H1 (cell line): ENCODE results near the gene MOV10L1. TPM values are rescaled to one million over a fixed set of nuclear protein-coding genes. Genes with fewer than 3 reads are reported as not detected.
"Not testable (repeated sequence)": the region's sequence is repeated elsewhere in the genome, so short reads cannot be mapped to it uniquely, and the experiment has no call there.

Source experiments
- CTCF ChIA-PET: fragments of 300-600 bp; sonication (Branson Sonifier 250); formaldehyde crosslinking; loops from one replicate; lab custom pipeline; 2021; ENCODE audit not compliant: partially characterized antibody; lab: Charles Lee
- POLR2A ChIA-PET: fragments of 300-600 bp; sonication (Branson Sonifier 250); formaldehyde crosslinking; loops from one replicate; lab custom pipeline; 2021; ENCODE audit warnings: inconsistent platforms; ENCODE audit not compliant: partially characterized antibody; lab: Charles Lee
- DNase-seq, 2 experiments: peaks; one replicate each; pipeline versions ENCODE4 v3.0.0 to v3.0.0-alpha.2; 2010 to 2022; ENCODE audit warnings: low spot score in 2 of 2, low read depth in 1 of 2, mixed read lengths in 1 of 2
- FAIRE-seq: peaks from 2 replicates; lab custom pipeline; 2011; peaks lifted over from hg19 to GRCh38; lab: Jason Lieb, UNC
- H2AFZ ChIP-seq: 2 replicates; pipeline ENCODE4 v1.8.1; 2012; ENCODE audit warnings: low read length, inconsistent platforms
- H2AK5ac ChIP-seq: 2 replicates; pipeline ENCODE4 v1.6.1; 2013; ENCODE audit warnings: low read depth, low read length
- H2BK120ac ChIP-seq: replicated peaks from 2 replicates; pipeline ENCODE3; 2013; ENCODE audit warnings: low read depth, low read length, inconsistent platforms
- H2BK12ac ChIP-seq: 2 replicates; pipeline ENCODE4 v1.6.1; 2013; ENCODE audit warnings: low read depth, low read length
- H2BK15ac ChIP-seq: 2 replicates; pipeline ENCODE4 v1.6.1; 2013; ENCODE audit warnings: low read length
- H2BK20ac ChIP-seq: 2 replicates; pipeline ENCODE4 v1.6.1; 2013; ENCODE audit warnings: low read length
- H2BK5ac ChIP-seq: 2 replicates; pipeline ENCODE4 v1.6.1; 2013; ENCODE audit warnings: low read depth, low read length
- H3K14ac ChIP-seq: 2 replicates; pipeline ENCODE4 v1.6.1; 2013; ENCODE audit warnings: inconsistent platforms; ENCODE audit not compliant: insufficient read length
- H3K18ac ChIP-seq: 2 replicates; pipeline ENCODE4 v1.6.1; 2013; ENCODE audit warnings: low read length; ENCODE audit errors: extremely low read depth
- H3K23ac ChIP-seq: 2 replicates; pipeline ENCODE4 v1.6.1; 2013; ENCODE audit warnings: inconsistent platforms; ENCODE audit not compliant: insufficient read length
- H3K23me2 ChIP-seq: 2 replicates; pipeline ENCODE4 v1.6.1; 2013; ENCODE audit warnings: low read depth, low read length
- H3K27ac ChIP-seq: 2 replicates; pipeline ENCODE4 v1.6.1; 2011; ENCODE audit warnings: low read depth, low read length, inconsistent platforms
- H3K27me3 ChIP-seq, 4 experiments: replicated peaks in 1 of 4; 1 replicate in 1 of 4; 2 replicates in 3 of 4; pipeline versions ENCODE4 v1.6.1 to v1.8.1; 2011 to 2013; ENCODE audit warnings: low read length in 3 of 4, mild to moderate bottlenecking in 3 of 4, inconsistent platforms in 2 of 4, mixed read lengths in 2 of 4, moderate library complexity in 1 of 4; ENCODE audit not compliant: control insufficient read depth in 3 of 4, insufficient read depth in 3 of 4; ENCODE audit errors: extremely low read depth in 1 of 4
- H3K36me3 ChIP-seq, 4 experiments: 2 replicates each; pipeline versions ENCODE4 v1.6.1 to v1.8.1; 2011 to 2013; ENCODE audit warnings: mild to moderate bottlenecking in 4 of 4, low read length in 3 of 4, moderate library complexity in 2 of 4, control low read depth in 1 of 4, inconsistent platforms in 1 of 4; ENCODE audit not compliant: insufficient read depth in 4 of 4, control insufficient read depth in 2 of 4
- H3K4ac ChIP-seq: replicated peaks from 2 replicates; pipeline ENCODE3; 2013; ENCODE audit warnings: low read length, low read depth, mixed read lengths, inconsistent platforms; ENCODE audit not compliant: insufficient read length
- H3K4me1 ChIP-seq, 4 experiments: replicated peaks in 1 of 4; 1 replicate in 1 of 4; 2 replicates in 3 of 4; pipeline versions ENCODE4 v1.6.1 to v1.8.1; 2011 to 2013; ENCODE audit warnings: low read length in 3 of 4, inconsistent platforms in 2 of 4, mixed read lengths in 1 of 4; ENCODE audit not compliant: insufficient read depth in 4 of 4, control insufficient read depth in 3 of 4
- H3K4me2 ChIP-seq, 2 experiments: 2 replicates each; pipeline versions ENCODE4 v1.6.1 to v1.8.1; 2011 to 2013; ENCODE audit warnings: low read depth in 2 of 2, low read length in 2 of 2, control low read depth in 1 of 2, inconsistent platforms in 1 of 2, mild to moderate bottlenecking in 1 of 2; ENCODE audit not compliant: insufficient read depth in 1 of 2
- H3K4me3 ChIP-seq, 4 experiments: fragments of 200-600, 300-600 bp in 1 of 4; sonication (generic), shearing (Covaris generic), sonication (Bioruptor Twin) in 1 of 4; 2 replicates each; pipeline versions ENCODE4 v1.5.1 to v1.8.1; 2011 to 2016; ENCODE audit warnings: low read length in 4 of 4, low read depth in 3 of 4, control low read depth in 2 of 4, inconsistent platforms in 2 of 4, mild to moderate bottlenecking in 2 of 4, mixed read lengths in 1 of 4, moderate library complexity in 1 of 4; ENCODE audit not compliant: insufficient read depth in 2 of 4; ENCODE audit errors: extremely low read depth in 1 of 4
- H3K56ac ChIP-seq: replicated peaks from 2 replicates; pipeline ENCODE3; 2013; ENCODE audit warnings: low read depth, mild to moderate bottlenecking, mixed read lengths, low read length, inconsistent platforms; ENCODE audit not compliant: insufficient read length
- H3K79me1 ChIP-seq: 2 replicates; pipeline ENCODE4 v1.6.1; 2013; ENCODE audit warnings: low read depth, low read length, control low read depth
- H3K79me2 ChIP-seq, 2 experiments: 2 replicates each; pipeline versions ENCODE4 v1.6.1 to v1.8.1; 2012 to 2013; ENCODE audit warnings: low read length in 2 of 2, mild to moderate bottlenecking in 2 of 2, inconsistent platforms in 1 of 2; ENCODE audit not compliant: insufficient read depth in 2 of 2, control insufficient read depth in 1 of 2
- H3K9ac ChIP-seq, 4 experiments: replicated peaks in 1 of 4; 1 replicate in 1 of 4; 2 replicates in 3 of 4; pipeline versions ENCODE4 v1.6.1 to v1.8.1; 2011 to 2013; ENCODE audit warnings: low read depth in 3 of 4, low read length in 3 of 4, control low read depth in 2 of 4, mild to moderate bottlenecking in 2 of 4, moderate library complexity in 2 of 4, inconsistent platforms in 1 of 4; ENCODE audit errors: extremely low read depth in 1 of 4
- H3K9me3 ChIP-seq, 2 experiments: 2 replicates each; pipeline versions ENCODE4 v1.6.1 to v1.8.1; 2012 to 2013; ENCODE audit warnings: mild to moderate bottlenecking in 2 of 2, moderate library complexity in 2 of 2, control low read depth in 1 of 2, inconsistent platforms in 1 of 2, low read depth in 1 of 2, low read length in 1 of 2, mixed read lengths in 1 of 2; ENCODE audit not compliant: insufficient read depth in 2 of 2
- H4K20me1 ChIP-seq, 2 experiments: replicated peaks in 1 of 2; 2 replicates each; pipeline versions ENCODE3 to v1.8.1; 2011 to 2013; ENCODE audit warnings: inconsistent platforms in 2 of 2, low read length in 2 of 2, mild to moderate bottlenecking in 1 of 2; ENCODE audit not compliant: insufficient read depth in 2 of 2, control insufficient read depth in 1 of 2
- H4K5ac ChIP-seq: 2 replicates; pipeline ENCODE4 v1.6.1; 2013; ENCODE audit warnings: low read length, low read depth, mixed read lengths, inconsistent platforms; ENCODE audit not compliant: insufficient read length
- H4K8ac ChIP-seq: 2 replicates; pipeline ENCODE4 v1.8.0; 2013; ENCODE audit warnings: mild to moderate bottlenecking, moderate library complexity, low read length, inconsistent platforms; ENCODE audit not compliant: insufficient read depth; ENCODE audit errors: extremely low read depth
- H4K91ac ChIP-seq: replicated peaks from 2 replicates; pipeline ENCODE3; 2013; ENCODE audit warnings: low read length, mixed read lengths, inconsistent platforms; ENCODE audit not compliant: insufficient read length
- WGBS, 2 experiments: shearing (Covaris generic) in 1 of 2; methylation state at CpG; one replicate each; pipeline versions ENCODE4 v1.1.6 to v1.1.7; 2013 to 2015; ENCODE audit warnings: low lambda C conversion rate in 2 of 2, mixed read lengths in 2 of 2, inconsistent platforms in 1 of 2, low coverage in 1 of 2, missing lambda C conversion rate in 1 of 2; ENCODE audit not compliant: insufficient replicate concordance in 2 of 2, insufficient coverage in 1 of 2, insufficient read length in 1 of 2; ENCODE audit errors: extremely low coverage in 1 of 2, missing lambda C conversion rate in 1 of 2; 5-methylcytosine and 5-hydroxymethylcytosine counted together
- polyA plus RNA-seq, 7 experiments: library from polyadenylated mRNA; depleted of rRNA in 3 of 7; stranded (reverse) in 5 of 7; unstranded in 2 of 7; fragments of >200 nt in 5 of 7; fragments of 200-250 nt in 2 of 7; gene quantifications; 1 replicate in 5 of 7; 2 replicates in 1 of 7; 4 replicates in 1 of 7; pipeline versions ENCODE4 v1.2.1 to v1.2.3, GENCODE V29; 2011 to 2013; ENCODE audit warnings: missing spikeins in 2 of 7, mixed read lengths in 2 of 7
- total RNA-seq: library from RNA; stranded (reverse); fragmentation: NEBNext Ultra II Directional; extraction: Animal tissue kit (Norgen Biotek cat#: 25700); gene quantifications from 2 replicates; pipeline ENCODE4 v1.2.1, GENCODE V29; 2021

Gene MOV10L1
- total and polyA plus RNA-seq, 2 of the 8 experiments (the other 6 are each of a cell fraction or from before 2014, with no cell fraction given): 0.32 TPM; not detected in 1

- H3K4me2 ChIP-seq, H3K9me3 ChIP-seq, FAIRE-seq, H3K79me2 ChIP-seq, H3K9ac ChIP-seq, H3K14ac ChIP-seq, H2BK5ac ChIP-seq, H2BK120ac ChIP-seq, H4K20me1 ChIP-seq, H2BK15ac ChIP-seq, H3K27ac ChIP-seq, H3K36me3 ChIP-seq, H3K56ac ChIP-seq, H4K8ac ChIP-seq, H3K18ac ChIP-seq, H3K27me3 ChIP-seq, POLR2A ChIA-PET, H2BK12ac ChIP-seq, H2AFZ ChIP-seq, H3K23me2 ChIP-seq, H4K5ac ChIP-seq, H3K4ac ChIP-seq, H3K4me3 ChIP-seq, H4K91ac ChIP-seq, H2AK5ac ChIP-seq, H3K4me1 ChIP-seq, H3K79me1 ChIP-seq, H2BK20ac ChIP-seq, DNase-seq, H3K23ac ChIP-seq: not testable (repeated sequence)
- 94% methylated on average over 9 of the region's 9 CpGs; no CpG with 5 or more reads in 1 of the 2 experiments for WGBS, 2 experiments
- CTCF ChIA-PET: interaction anchor here (1.0 to 1.4 kb wide), 2 partner anchors 11 to 13 kb away, joined by 3 to 5 read pairs; no protein-coding TSS in a partner anchor
Measured at GRCh38 chr22:50137277-50137676, 47.5 kb downstream of the MOV10L1 start.
